ENCODE data around the gene DAND5. TPM values are rescaled to one million over a fixed set of nuclear protein-coding genes. Genes with fewer than 3 reads are reported as not detected.

Gene DAND5
- total RNA-seq, 1 donor from 2014 or later, result 0.32 TPM

GRCh38 chr19:13012690-13013608 lies 43.6 kb downstream of the DAND5 start:
- H3K27ac ChIP-seq, result peak overlapping the region; percentile 87
- TF ChIP-seq, protein P1, sequence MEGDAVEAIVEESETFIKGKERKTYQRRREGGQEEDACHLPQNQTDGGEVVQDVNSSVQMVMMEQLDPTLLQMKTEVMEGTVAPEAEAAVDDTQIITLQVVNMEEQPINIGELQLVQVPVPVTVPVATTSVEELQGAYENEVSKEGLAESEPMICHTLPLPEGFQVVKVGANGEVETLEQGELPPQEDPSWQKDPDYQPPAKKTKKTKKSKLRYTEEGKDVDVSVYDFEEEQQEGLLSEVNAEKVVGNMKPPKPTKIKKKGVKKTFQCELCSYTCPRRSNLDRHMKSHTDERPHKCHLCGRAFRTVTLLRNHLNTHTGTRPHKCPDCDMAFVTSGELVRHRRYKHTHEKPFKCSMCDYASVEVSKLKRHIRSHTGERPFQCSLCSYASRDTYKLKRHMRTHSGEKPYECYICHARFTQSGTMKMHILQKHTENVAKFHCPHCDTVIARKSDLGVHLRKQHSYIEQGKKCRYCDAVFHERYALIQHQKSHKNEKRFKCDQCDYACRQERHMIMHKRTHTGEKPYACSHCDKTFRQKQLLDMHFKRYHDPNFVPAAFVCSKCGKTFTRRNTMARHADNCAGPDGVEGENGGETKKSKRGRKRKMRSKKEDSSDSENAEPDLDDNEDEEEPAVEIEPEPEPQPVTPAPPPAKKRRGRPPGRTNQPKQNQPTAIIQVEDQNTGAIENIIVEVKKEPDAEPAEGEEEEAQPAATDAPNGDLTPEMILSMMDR (IDR thresholded peaks at IDR 0.05), result no peak
- peaks cover 97% of the 10 kb centered on the region for H3K4me1 ChIP-seq
- peaks cover 44% of the 10 kb centered on the region for H3K27me3 ChIP-seq (ENCODE audit: low read depth)
- intact Hi-C loops (cut with DNase I), result no loop called here
- no peak for DNase-seq
- no peaks in the 10 kb centered on the region for H3K36me3 ChIP-seq
- peak overlapping the region; percentile 49 for H3K4me3 ChIP-seq
- peak in 1 of 2 donors; percentile 60 for ATAC-seq
- no peaks in the 10 kb centered on the region for H3K9me3 ChIP-seq

DNA sequence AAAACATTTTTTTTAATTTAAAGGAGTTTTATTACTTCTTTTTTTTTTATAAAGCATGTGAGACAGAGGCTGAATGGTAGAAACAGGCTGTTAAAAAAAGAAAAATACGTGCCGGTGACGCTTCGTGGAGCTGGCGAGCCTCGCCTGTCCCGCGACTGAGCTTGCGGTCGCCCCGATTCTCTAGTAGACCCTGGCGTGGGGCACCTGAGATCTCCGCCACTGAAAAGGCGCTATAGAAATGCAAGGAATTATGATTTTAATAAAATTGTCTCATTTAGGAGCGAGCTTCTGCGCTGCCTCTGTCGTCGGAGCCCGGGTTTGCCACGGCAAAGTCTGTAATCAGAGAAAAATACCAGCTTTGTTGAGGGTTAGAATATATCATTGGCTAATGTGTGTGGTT lies 44.3 kb downstream of the DAND5 start:
- TF ChIP-seq, protein P1 (IDR thresholded peaks at IDR 0.05), result no peak
- Histone ChIP-seq H3K9me3 (no peaks in the 10 kb centered on the region), H3K27me3 (ENCODE audit: low read depth) (peaks cover 44% of the 10 kb centered on the region), H3K27ac (peak overlapping the region; percentile 87), H3K36me3 (no peaks in the 10 kb centered on the region), H3K4me3 (peak overlapping the region; percentile 49), H3K4me1 (peaks cover 97% of the 10 kb centered on the region)
- no peak for ATAC-seq
- intact Hi-C loops (cut with DNase I), result no loop called here
- no peak for DNase-seq

- H3K36me3 ChIP-seq, result no peaks in the 10 kb centered on the region
- H3K9me3 ChIP-seq, result no peaks in the 10 kb centered on the region
- peaks cover 44% of the 10 kb centered on the region for H3K27me3 ChIP-seq (ENCODE audit: low read depth)
- TF ChIP-seq, protein P1 (IDR thresholded peaks at IDR 0.05), result no peak
- DNase-seq (no peak), ATAC-seq (peak; percentile 39 to 48)
- H3K4me3 ChIP-seq, result peak overlapping the region; percentile 49
- peak overlapping the region; percentile 87 for H3K27ac ChIP-seq
- intact Hi-C loops (cut with DNase I), result no loop called here
- peaks cover 97% of the 10 kb centered on the region for H3K4me1 ChIP-seq
Observed at GRCh38 chr19:13014101-13014920, 44.9 kb downstream of the DAND5 start.

- no peaks in the 10 kb centered on the region for H3K36me3 ChIP-seq
- H3K27me3 ChIP-seq (ENCODE audit: low read depth), result peaks cover 43% of the 10 kb centered on the region
- no peaks in the 10 kb centered on the region for H3K9me3 ChIP-seq
- ATAC-seq, result no peak
- peak overlapping the region; percentile 49 for H3K4me3 ChIP-seq
- DNase-seq, result no peak
- TF ChIP-seq, protein P1 (IDR thresholded peaks at IDR 0.05), result no peak
- intact Hi-C loops (cut with DNase I), result no loop called here
- peak overlapping the region; percentile 87 for H3K27ac ChIP-seq
- H3K4me1 ChIP-seq, result peaks cover 97% of the 10 kb centered on the region
Observed at GRCh38 chr19:13014921-13015280, 45.5 kb downstream of the DAND5 start.

DNA sequence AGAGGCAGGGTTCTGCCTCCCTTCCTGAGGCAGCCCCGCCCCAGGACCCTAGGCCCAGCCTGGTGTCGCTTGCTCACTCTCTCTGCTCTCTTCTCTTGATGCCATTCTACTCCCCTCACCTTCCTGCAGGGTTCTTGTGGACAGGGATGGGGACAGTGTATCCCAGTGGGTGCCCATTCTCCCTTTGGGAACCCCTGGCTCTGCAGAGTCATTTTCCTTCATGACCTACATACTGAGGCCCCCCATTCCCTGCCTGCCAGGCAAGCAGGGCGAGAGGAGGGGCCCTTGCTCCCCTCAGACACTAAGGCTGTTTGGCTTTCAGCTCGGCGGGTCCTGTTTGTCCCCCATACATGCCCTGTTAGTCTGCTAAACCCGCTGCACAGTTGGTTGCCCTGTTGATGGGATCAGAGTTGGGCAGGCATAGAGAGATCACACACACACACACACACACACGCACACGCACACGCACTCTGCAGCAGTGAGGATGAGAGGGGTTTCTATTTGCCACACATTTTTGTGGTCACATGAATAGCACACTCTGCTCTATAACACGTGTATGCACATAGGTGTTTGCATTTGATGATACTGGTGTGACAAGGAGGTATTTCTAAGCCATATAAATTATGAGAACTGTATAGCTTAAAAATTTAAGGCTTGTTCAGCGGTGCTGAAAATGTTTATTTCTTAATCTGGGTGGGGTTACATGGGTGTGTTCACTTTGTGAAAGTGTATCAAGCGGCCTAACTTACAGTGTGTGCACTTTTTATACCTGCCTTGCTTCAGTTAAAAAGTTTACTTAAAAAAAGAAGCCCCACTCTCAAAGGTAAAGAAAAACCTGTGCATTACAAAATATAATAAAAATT lies 46.2 kb downstream of the DAND5 start:
- DNase-seq (no peak), ATAC-seq (peak in 1 of 2 donors; percentile 47)
- peaks cover 36% of the 10 kb centered on the region for H3K27me3 ChIP-seq (ENCODE audit: low read depth)
- H3K4me1 ChIP-seq, result peaks cover 97% of the 10 kb centered on the region
- no peaks in the 10 kb centered on the region for H3K9me3 ChIP-seq
- H3K4me3 ChIP-seq, result no peak overlapping the region
- intact Hi-C loops (cut with DNase I), result no loop called here
- TF ChIP-seq, protein P1 (IDR thresholded peaks at IDR 0.05), result no peak
- peak overlapping the region; percentile 87 for H3K27ac ChIP-seq
- no peaks in the 10 kb centered on the region for H3K36me3 ChIP-seq

All from lower lobe of right lung (tissue), 2 donors.